H1 (cell line): ENCODE measurements around the gene NEU2. TPM values are rescaled to one million over a fixed set of nuclear protein-coding genes. Genes with fewer than 3 reads are reported as not detected.

Experiments used
- ASH2L ChIP-seq: fragments of 200-600, 300-600 bp; sonication (generic); IDR thresholded peaks from one replicate; pipeline ENCODE4 v1.7.1; 2017; ENCODE audit warnings: low read length
- CHD2 ChIP-seq: IDR thresholded peaks from 2 replicates; pipeline ENCODE4 v1.6.1; 2012; ENCODE audit warnings: low read length, improper control_type of control experiment
- EGR1 ChIP-seq: IDR thresholded peaks from 2 replicates; pipeline ENCODE4 v1.6.1; 2011; ENCODE audit warnings: low read depth, low read length, borderline replicate concordance
- HDAC6 ChIP-seq: IDR thresholded peaks from one replicate; pipeline ENCODE4 v1.7.1; 2012; ENCODE audit warnings: low read depth, mild to moderate bottlenecking, inconsistent platforms, low read length, moderate library complexity
- KDM1A ChIP-seq: fragments of 200-600, 300-600 bp; sonication (generic); IDR thresholded peaks from 2 replicates; pipeline ENCODE4 v1.7.1; 2016; ENCODE audit warnings: mild to moderate bottlenecking, low read length, borderline replicate concordance
- KDM5A ChIP-seq: fragments of 200-600 bp; IDR thresholded peaks from 2 replicates; pipeline ENCODE4 v1.7.1; 2012; ENCODE audit warnings: mild to moderate bottlenecking, low read length, inconsistent platforms, mixed read lengths
- MAFK ChIP-seq: IDR thresholded peaks from 2 replicates; pipeline ENCODE4 v1.6.1; 2012; ENCODE audit warnings: low read depth, mild to moderate bottlenecking, improper control_type of control experiment, low read length
- NANOG ChIP-seq: IDR thresholded peaks from 2 replicates; pipeline ENCODE4 v1.6.1; 2011; ENCODE audit warnings: low read length, low read depth, mild to moderate bottlenecking, inconsistent platforms; ENCODE audit not compliant: insufficient read depth, poor library complexity, severe bottlenecking
- ZNF274 ChIP-seq: IDR thresholded peaks from 2 replicates; pipeline ENCODE4 v1.7.0; 2012; ENCODE audit warnings: low read length, borderline replicate concordance; ENCODE audit errors: extremely low read depth
- polyA plus RNA-seq, 7 experiments: library from polyadenylated mRNA; depleted of rRNA in 3 of 7; stranded (reverse) in 5 of 7; unstranded in 2 of 7; fragments of >200 nt in 5 of 7; fragments of 200-250 nt in 2 of 7; gene quantifications; 1 replicate in 5 of 7; 2 replicates in 1 of 7; 4 replicates in 1 of 7; pipeline versions ENCODE4 v1.2.1 to v1.2.3, GENCODE V29; 2011 to 2013; ENCODE audit warnings: missing spikeins in 2 of 7, mixed read lengths in 2 of 7
- total RNA-seq: library from RNA; stranded (reverse); fragmentation: NEBNext Ultra II Directional; extraction: Animal tissue kit (Norgen Biotek cat#: 25700); gene quantifications from 2 replicates; pipeline ENCODE4 v1.2.1, GENCODE V29; 2021
- TF ChIP-seq, protein P1 (sequence below): IDR thresholded peaks from 2 replicates; pipeline ENCODE4 v1.6.1; 2011; ENCODE audit warnings: low read length, improper control_type of control experiment
- TF ChIP-seq, protein P2 (sequence below): IDR thresholded peaks from 2 replicates; pipeline ENCODE4 v1.6.1; 2012; ENCODE audit warnings: low read length, inconsistent platforms

NEU2 gene
- total and polyA plus RNA-seq, 2 of the 8 experiments (the other 6 are each of a cell fraction or from before 2014, with no cell fraction given), result 0.12 TPM; not detected in 1

DNA sequence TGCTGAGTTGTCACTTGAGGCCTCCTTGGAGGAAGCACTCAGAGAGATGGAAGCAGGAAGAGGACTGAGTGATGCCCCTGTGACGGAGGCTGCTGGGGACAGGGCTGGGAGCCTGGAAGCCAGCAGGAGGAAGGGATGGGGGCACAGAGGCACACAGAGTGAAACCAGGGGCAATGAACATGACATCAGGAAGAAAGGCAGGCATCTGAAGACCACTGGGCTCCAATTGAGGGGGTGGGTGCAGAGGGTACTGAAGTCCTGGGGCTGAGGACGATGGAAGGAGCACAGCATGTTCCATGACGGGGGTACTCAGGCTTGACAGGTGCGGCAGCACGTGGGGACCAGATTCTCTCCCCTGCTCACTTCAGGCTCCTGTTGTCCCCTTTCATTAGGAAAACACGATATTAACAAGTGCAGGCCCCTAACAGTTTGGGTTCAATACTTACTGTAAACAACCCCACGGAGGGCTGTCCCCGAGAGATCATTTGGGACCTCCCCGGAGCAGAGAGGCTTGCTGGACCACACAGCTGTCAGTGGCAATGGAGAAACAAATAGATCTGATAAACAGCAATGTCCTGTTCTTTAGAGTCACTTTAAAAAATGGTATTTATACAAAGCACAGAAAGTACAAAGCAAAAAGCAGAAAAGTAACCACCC is 36.4 kb downstream of the NEU2 start (continued):
- no peak for TF ChIP-seq HDAC6
- TF ChIP-seq MAFK, result no peak
- no peak for TF ChIP-seq CHD2
- TF ChIP-seq NANOG, result no peak
- TF ChIP-seq, protein P1, sequence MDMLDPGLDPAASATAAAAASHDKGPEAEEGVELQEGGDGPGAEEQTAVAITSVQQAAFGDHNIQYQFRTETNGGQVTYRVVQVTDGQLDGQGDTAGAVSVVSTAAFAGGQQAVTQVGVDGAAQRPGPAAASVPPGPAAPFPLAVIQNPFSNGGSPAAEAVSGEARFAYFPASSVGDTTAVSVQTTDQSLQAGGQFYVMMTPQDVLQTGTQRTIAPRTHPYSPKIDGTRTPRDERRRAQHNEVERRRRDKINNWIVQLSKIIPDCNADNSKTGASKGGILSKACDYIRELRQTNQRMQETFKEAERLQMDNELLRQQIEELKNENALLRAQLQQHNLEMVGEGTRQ, result no peak
- no peak for TF ChIP-seq KDM5A
- no peak for TF ChIP-seq EGR1
- TF ChIP-seq ZNF274, result no peak
- no peak for TF ChIP-seq ASH2L
- TF ChIP-seq, protein P2, sequence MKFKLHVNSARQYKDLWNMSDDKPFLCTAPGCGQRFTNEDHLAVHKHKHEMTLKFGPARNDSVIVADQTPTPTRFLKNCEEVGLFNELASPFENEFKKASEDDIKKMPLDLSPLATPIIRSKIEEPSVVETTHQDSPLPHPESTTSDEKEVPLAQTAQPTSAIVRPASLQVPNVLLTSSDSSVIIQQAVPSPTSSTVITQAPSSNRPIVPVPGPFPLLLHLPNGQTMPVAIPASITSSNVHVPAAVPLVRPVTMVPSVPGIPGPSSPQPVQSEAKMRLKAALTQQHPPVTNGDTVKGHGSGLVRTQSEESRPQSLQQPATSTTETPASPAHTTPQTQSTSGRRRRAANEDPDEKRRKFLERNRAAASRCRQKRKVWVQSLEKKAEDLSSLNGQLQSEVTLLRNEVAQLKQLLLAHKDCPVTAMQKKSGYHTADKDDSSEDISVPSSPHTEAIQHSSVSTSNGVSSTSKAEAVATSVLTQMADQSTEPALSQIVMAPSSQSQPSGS, result no peak
- no peak for TF ChIP-seq KDM1A
